ENCODE measurements around the gene ALKBH4. TPM values are rescaled to one million over a fixed set of nuclear protein-coding genes. Genes with fewer than 3 reads are reported as not detected.

The ALKBH4 gene
- total and polyA plus RNA-seq, 9 donors, result 6.2 to 15.5 (median 11.9) TPM

DNA sequence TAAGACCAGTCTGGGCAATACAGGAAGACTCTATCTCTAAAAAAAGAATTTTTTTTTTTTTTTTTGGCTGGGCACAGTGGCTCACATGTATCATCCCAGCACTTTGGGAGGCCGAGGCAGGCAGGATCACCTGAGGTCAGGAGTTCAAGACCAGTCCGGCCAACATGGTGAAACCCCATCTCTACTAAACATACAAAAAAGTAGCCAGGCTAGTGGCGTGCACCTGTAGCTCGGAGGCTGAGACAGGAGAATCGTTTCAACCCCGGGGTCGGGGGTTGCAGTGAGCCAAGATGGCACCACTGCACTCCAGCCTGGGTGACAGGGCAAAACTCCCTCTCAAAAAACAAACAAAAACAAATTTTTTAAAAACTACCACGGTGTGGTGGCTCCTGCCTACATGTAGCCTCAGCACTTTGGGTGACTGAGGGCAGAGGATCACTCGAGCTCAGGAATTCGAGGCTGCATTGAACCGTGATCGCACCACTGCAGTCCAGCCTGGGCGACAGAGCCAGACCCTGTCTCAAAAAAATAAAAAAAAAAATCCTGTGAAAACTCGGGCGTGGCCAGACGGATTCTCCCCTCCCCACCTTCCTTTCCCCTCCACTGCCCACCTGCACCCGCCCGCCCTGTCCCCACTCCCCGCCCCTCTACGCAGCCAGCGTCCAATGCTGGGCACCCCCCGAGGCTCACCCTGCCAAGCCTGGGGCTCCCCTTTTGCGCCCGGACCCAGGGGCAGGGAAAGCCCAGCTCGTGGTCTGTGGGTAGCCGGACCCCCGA lies 32.0 kb downstream of the ALKBH4 start:
- Histone ChIP-seq H3K4me3 (peak overlapping the region; percentile 78), H3K36me3 (no peaks in the 10 kb centered on the region), H3K9me3 (no peaks in the 10 kb centered on the region), H3K4me1 (ENCODE audit: insufficient read depth) (peaks cover 5% of the 10 kb centered on the region), H3K27ac (peak overlapping the region in 1 of 2 donors; percentile 55), H3K27me3 (no peaks in the 10 kb centered on the region)
- 20 to 28% (median 20%) methylated on average over 24 to 27 of the region's 27 CpGs for WGBS, 3 donors
- intact Hi-C loops (cut with DNase I), result no loop called here
- TF ChIP-seq POLR2A (IDR thresholded peaks at IDR 0.05), result no peak
- TF ChIP-seq, protein P1, sequence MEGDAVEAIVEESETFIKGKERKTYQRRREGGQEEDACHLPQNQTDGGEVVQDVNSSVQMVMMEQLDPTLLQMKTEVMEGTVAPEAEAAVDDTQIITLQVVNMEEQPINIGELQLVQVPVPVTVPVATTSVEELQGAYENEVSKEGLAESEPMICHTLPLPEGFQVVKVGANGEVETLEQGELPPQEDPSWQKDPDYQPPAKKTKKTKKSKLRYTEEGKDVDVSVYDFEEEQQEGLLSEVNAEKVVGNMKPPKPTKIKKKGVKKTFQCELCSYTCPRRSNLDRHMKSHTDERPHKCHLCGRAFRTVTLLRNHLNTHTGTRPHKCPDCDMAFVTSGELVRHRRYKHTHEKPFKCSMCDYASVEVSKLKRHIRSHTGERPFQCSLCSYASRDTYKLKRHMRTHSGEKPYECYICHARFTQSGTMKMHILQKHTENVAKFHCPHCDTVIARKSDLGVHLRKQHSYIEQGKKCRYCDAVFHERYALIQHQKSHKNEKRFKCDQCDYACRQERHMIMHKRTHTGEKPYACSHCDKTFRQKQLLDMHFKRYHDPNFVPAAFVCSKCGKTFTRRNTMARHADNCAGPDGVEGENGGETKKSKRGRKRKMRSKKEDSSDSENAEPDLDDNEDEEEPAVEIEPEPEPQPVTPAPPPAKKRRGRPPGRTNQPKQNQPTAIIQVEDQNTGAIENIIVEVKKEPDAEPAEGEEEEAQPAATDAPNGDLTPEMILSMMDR (IDR thresholded peaks at IDR 0.05), result no peak
- TF ChIP-seq EP300 (IDR thresholded peaks at IDR 0.05), result no peak
- no peak for DNase-seq

DNA sequence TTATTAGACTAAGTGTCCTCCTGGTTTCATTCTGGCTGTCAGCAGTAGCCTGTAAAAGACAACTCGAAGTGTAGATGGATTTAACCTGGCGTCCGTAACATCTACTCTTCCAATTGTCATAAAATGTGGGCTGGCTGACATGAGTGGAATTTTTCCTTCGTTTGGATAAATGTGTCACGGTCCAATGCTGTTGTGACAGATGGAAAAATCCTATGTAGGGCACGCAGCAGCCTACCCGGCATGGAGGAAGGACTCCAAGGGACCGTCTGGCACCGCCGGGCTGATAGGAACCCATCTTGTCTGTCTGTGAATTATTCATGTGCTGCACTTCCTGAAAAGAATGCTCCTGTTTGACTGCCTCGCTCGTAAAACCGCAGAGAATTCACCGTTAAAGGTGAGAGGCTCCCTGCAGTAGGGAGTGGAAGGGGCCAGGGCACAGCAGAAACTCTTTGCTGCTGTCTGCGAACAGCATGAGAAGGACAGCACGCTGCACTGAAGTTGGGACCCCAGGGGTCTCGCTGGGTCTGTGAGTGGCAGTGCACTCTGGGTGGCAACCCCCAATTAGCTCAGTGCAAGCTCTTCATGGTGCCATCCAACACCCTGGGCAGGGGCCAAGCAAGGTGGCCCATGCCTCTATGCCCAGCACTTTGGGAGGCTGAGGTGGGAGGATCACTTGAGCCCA lies 32.9 kb downstream of the ALKBH4 start:
- no peak overlapping the region for H3K27ac ChIP-seq
- WGBS, 3 donors, result 47 to 58% (median 55%) methylated on average over 17 of the region's 17 CpGs

DNA sequence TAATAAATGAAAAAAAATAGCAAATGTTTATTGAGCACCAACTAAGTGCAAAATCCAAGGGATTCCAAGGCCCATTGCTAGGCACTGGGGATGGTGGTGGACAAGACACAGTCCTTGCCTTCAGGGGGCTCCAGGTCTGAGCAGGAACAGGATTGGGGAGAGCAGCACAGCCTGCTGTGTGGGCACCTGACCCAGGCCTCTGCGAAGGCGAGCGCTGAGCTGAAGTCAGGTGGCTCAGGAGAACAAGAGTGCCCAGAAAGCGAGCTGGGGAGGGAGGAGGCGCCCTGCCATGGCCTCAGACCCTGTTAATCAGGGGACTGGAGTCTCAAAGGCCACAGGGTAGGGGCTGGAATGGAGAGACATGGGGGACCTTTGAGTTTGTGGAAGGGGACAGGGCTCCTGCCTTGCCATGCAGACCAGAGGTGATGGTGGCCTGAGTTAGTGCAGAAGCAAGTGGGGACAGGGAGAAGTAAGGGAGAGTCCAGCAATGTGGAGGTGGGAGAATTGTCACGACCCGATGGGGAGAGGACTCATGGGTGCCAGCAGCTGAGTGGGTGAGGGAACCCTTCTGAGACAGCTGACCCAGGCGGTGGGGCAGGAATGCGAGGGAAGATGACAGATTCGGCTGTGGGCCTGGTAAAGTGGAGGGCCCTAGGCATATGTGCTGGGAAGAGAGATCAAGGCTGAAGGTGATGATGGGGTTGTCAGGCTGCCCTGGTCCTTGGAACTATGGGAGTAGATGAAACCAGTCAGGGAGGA lies 35.3 kb downstream of the ALKBH4 start:
- Histone ChIP-seq H3K4me3 (no peak overlapping the region), H3K9me3 (no peaks in the 10 kb centered on the region), H3K27me3 (no peaks in the 10 kb centered on the region), H3K27ac (no peak overlapping the region), H3K4me1 (ENCODE audit: insufficient read depth) (peaks cover 3% of the 10 kb centered on the region), H3K36me3 (no peaks in the 10 kb centered on the region)
- WGBS, 3 donors, result 88 to 90% (median 89%) methylated on average over 10 of the region's 10 CpGs
- intact Hi-C loops (cut with DNase I), result no loop called here
- no peak for TF ChIP-seq POLR2A (IDR thresholded peaks at IDR 0.05)
- TF ChIP-seq, protein P1 (IDR thresholded peaks at IDR 0.05), result no peak
- DNase-seq, result no peak

More for the DNA sequence above, 32.9 kb downstream of the ALKBH4 start:
- Histone ChIP-seq H3K4me3 (no peak overlapping the region), H3K4me1 (ENCODE audit: insufficient read depth) (peaks cover 5% of the 10 kb centered on the region), H3K36me3 (no peaks in the 10 kb centered on the region), H3K27me3 (no peaks in the 10 kb centered on the region), H3K9me3 (no peaks in the 10 kb centered on the region)
- TF ChIP-seq, protein P1 (IDR thresholded peaks at IDR 0.05), result no peak
- no peak for TF ChIP-seq EP300 (IDR thresholded peaks at IDR 0.05)
- intact Hi-C loops (cut with DNase I), result no loop called here
- DNase-seq, result no peak

DNA sequence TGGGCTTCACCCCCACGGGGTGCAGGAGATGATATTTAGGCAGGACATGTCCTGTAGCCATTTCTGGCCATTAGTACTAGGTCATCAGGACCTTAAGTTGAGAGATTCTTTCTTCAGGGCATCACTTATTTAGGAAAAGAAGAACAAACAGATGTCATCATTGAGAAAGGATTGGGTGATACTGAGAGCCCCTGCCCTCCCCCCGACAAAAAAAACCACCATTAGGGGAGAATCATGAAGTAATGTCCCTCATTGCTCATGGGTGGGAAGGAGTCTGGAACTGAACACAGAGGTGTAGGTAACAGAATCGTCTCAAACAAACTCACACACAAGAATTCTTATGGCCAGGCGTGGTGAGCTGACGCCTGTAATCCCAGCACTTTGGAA lies 37.7 kb downstream of the ALKBH4 start:
- Histone ChIP-seq H3K27ac (no peak overlapping the region), H3K36me3 (no peaks in the 10 kb centered on the region), H3K9me3 (no peaks in the 10 kb centered on the region), H3K4me3 (no peak overlapping the region), H3K4me1 (ENCODE audit: insufficient read depth) (no peaks in the 10 kb centered on the region), H3K27me3 (no peaks in the 10 kb centered on the region)
- no peak for DNase-seq
- TF ChIP-seq POLR2A (IDR thresholded peaks at IDR 0.05) (no peak), EP300 (IDR thresholded peaks at IDR 0.05) (no peak)
- TF ChIP-seq, protein P1 (IDR thresholded peaks at IDR 0.05), result no peak
- intact Hi-C loops (cut with DNase I), result no loop called here
- WGBS, 3 donors, result 80 to 85% (median 83%) methylated on average over 5 of the region's 5 CpGs

Measured in ovary (tissue), 9 donors.